Astrocyte (in vitro differentiated cells and primary cell): ENCODE results near the gene MRPL4. TPM values are rescaled to one million over a fixed set of nuclear protein-coding genes. Genes with fewer than 3 reads are reported as not detected.

ENCODE experiments used
- DNase-seq: peaks from one replicate; pipeline ENCODE4 v3.0.0-alpha.2; 2010; ENCODE audit warnings: low read depth
- FAIRE-seq: peaks from 2 replicates; lab custom pipeline; 2011; peaks lifted over from hg19 to GRCh38; lab: Jason Lieb, UNC
- H2AFZ ChIP-seq: 2 replicates; pipeline ENCODE4 v1.6.0; 2012; ENCODE audit warnings: low read depth, low read length, inconsistent platforms
- H3K27ac ChIP-seq: 2 replicates; pipeline ENCODE4 v1.5.1; 2011; ENCODE audit warnings: low read depth, low read length, inconsistent platforms
- H3K27me3 ChIP-seq: 2 replicates; pipeline ENCODE4 v1.6.0; 2011; ENCODE audit warnings: low read length, inconsistent platforms; ENCODE audit not compliant: insufficient read depth
- H3K36me3 ChIP-seq: 2 replicates; pipeline ENCODE4 v1.5.1; 2011; ENCODE audit warnings: low read length, inconsistent platforms; ENCODE audit not compliant: insufficient read depth
- H3K4me1 ChIP-seq: 2 replicates; pipeline ENCODE4 v1.5.1; 2011; ENCODE audit warnings: low read length, inconsistent platforms; ENCODE audit not compliant: insufficient read depth
- H3K4me2 ChIP-seq: 2 replicates; pipeline ENCODE4 v1.6.0; 2012; ENCODE audit warnings: low read length, inconsistent platforms
- H3K4me3 ChIP-seq: 2 replicates; pipeline ENCODE4 v1.5.1; 2011; ENCODE audit warnings: low read depth, mild to moderate bottlenecking, low read length, inconsistent platforms; ENCODE audit not compliant: insufficient read depth
- H3K79me2 ChIP-seq: 2 replicates; pipeline ENCODE4 v1.6.0; 2012; ENCODE audit warnings: mild to moderate bottlenecking, low read length, inconsistent platforms; ENCODE audit not compliant: insufficient read depth
- H3K9ac ChIP-seq: 2 replicates; pipeline ENCODE4 v1.6.0; 2012; ENCODE audit warnings: mild to moderate bottlenecking, low read length, inconsistent platforms
- H3K9me3 ChIP-seq: 2 replicates; pipeline ENCODE4 v1.5.1; 2012; ENCODE audit warnings: low read depth, mild to moderate bottlenecking, low read length, inconsistent platforms; ENCODE audit not compliant: insufficient read depth
- H4K20me1 ChIP-seq: 2 replicates; pipeline ENCODE4 v1.6.0; 2012; ENCODE audit warnings: low read length, inconsistent platforms; ENCODE audit not compliant: insufficient read depth
- H3K27ac Mint-ChIP-seq: one replicate; pipeline ENCODE4 v1.8.0; 2021; ENCODE audit warnings: mild to moderate bottlenecking, mixed read lengths; ENCODE audit not compliant: unreplicated experiment
- H3K27me3 Mint-ChIP-seq: one replicate; pipeline ENCODE4 v1.8.0; 2021; ENCODE audit warnings: low read depth, mixed read lengths; ENCODE audit not compliant: unreplicated experiment
- H3K36me3 Mint-ChIP-seq: one replicate; pipeline ENCODE4 v1.8.0; 2021; ENCODE audit warnings: low read depth, mixed read lengths; ENCODE audit not compliant: unreplicated experiment
- H3K4me1 Mint-ChIP-seq: one replicate; pipeline ENCODE4 v1.8.0; 2021; ENCODE audit warnings: low read depth, mixed read lengths; ENCODE audit not compliant: unreplicated experiment
- H3K4me3 Mint-ChIP-seq: one replicate; pipeline ENCODE4 v1.8.0; 2021; ENCODE audit warnings: mild to moderate bottlenecking, moderate library complexity, mixed read lengths; ENCODE audit not compliant: unreplicated experiment
- H3K9me3 Mint-ChIP-seq: one replicate; pipeline ENCODE4 v1.8.0; 2021; ENCODE audit warnings: mild to moderate bottlenecking, mixed read lengths; ENCODE audit not compliant: unreplicated experiment
- EZH2 ChIP-seq: IDR thresholded peaks from 2 replicates; pipeline ENCODE4 v1.6.1; 2012; ENCODE audit warnings: mild to moderate bottlenecking, low read length, inconsistent platforms; ENCODE audit not compliant: insufficient read depth
- total RNA-seq: library from RNA; stranded (reverse); gene quantifications from 2 replicates; pipeline ENCODE4 v1.2.1, GENCODE V29; 2021
- TF ChIP-seq, protein P1 (sequence below): IDR thresholded peaks from 2 replicates; pipeline ENCODE4 v1.5.1; 2011; ENCODE audit warnings: low read depth, mild to moderate bottlenecking, inconsistent platforms, low read length, moderate library complexity; ENCODE audit not compliant: insufficient read depth

MRPL4 gene
- total RNA-seq, 1 donor from 2014 or later: 60.3 TPM

DNA sequence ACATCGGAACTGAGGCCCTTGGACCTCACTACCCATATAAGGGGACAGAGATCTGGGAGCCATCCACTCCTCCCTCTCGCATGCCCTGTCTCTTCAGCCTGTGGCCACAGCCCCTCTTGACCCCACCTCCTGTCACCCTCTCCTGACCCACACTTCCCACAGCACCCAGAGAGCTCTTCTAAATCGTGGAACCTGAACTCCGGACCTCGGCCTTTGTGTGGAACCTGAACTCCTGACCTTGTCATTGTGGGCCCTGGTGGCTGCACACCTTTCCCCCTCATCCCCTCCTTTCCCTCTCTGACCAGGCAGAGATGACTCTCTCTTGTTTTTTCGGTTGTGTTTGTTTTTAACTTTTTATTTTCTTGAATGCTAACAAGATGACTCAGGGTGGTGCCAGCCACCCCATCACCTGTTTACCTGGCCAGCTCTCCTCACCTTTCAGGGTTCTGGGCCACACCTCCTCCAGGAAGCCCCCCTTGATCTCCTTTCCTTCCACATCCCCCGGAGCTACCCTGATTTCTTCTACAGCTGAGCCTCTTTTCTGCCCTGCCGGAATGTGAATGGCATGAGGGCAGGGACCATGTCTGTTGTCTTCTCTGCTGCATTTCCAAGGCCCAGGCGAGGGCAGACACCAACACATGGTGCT is 5.1 kb downstream of the MRPL4 start:
- Histone ChIP-seq H3K27me3 (no peaks in the 10 kb centered on the region), H4K20me1 (peaks cover 14% of the 10 kb centered on the region), H3K4me2 (no peak overlapping the region), H3K4me3 (no peak overlapping the region), H3K36me3 (peaks cover 14% of the 10 kb centered on the region), H3K27ac (no peak overlapping the region), H3K9ac (no peak overlapping the region), H3K4me1 (peaks cover 20% of the 10 kb centered on the region), H2AFZ (no peak overlapping the region), H3K79me2 (peaks cover 23% of the 10 kb centered on the region), H3K9me3 (no peaks in the 10 kb centered on the region)
- H3K4me3 Mint-ChIP-seq: no peak overlapping the region
- peaks cover 31% of the 10 kb centered on the region for H3K36me3 Mint-ChIP-seq
- peak overlapping the region; percentile 85 for H3K27ac Mint-ChIP-seq
- DNase-seq: no peak
- H3K4me1 Mint-ChIP-seq: peaks cover 4% of the 10 kb centered on the region
- TF ChIP-seq EZH2: no peak
- TF ChIP-seq, protein P1, sequence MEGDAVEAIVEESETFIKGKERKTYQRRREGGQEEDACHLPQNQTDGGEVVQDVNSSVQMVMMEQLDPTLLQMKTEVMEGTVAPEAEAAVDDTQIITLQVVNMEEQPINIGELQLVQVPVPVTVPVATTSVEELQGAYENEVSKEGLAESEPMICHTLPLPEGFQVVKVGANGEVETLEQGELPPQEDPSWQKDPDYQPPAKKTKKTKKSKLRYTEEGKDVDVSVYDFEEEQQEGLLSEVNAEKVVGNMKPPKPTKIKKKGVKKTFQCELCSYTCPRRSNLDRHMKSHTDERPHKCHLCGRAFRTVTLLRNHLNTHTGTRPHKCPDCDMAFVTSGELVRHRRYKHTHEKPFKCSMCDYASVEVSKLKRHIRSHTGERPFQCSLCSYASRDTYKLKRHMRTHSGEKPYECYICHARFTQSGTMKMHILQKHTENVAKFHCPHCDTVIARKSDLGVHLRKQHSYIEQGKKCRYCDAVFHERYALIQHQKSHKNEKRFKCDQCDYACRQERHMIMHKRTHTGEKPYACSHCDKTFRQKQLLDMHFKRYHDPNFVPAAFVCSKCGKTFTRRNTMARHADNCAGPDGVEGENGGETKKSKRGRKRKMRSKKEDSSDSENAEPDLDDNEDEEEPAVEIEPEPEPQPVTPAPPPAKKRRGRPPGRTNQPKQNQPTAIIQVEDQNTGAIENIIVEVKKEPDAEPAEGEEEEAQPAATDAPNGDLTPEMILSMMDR: no peak
- no peaks in the 10 kb centered on the region for H3K27me3 Mint-ChIP-seq
- no peaks in the 10 kb centered on the region for H3K9me3 Mint-ChIP-seq
- FAIRE-seq: no peak

DNA sequence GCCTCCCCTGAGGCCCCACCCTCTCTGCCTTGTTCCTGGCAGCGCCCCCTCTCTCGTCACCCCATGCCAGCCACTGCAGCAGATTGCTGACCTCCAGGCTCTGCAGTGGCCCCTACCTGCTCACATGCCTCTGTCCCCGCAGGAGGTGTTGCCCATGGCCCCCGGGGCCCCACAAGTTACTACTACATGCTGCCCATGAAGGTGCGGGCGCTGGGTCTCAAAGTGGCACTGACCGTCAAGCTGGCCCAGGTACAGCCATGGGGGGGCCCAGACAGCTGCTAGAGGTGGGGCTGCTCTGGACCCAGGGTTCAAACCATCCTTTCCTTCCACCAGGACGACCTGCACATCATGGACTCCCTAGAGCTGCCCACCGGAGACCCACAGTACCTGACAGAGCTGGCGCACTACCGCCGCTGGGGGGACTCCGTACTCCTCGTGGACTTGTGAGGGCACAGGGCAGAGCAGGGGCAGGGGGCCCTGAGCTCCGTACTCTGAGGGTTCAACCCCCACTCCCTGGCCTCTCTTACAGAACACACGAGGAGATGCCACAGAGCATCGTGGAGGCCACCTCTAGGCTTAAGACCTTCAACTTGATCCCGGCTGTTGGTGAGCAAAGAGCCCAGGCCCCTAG is 6.2 kb downstream of the MRPL4 start:
- H3K36me3 ChIP-seq: peaks cover 14% of the 10 kb centered on the region
- H3K9me3 ChIP-seq: no peaks in the 10 kb centered on the region
- Mint-ChIP-seq H3K4me1 (peaks cover 4% of the 10 kb centered on the region), H3K36me3 (peaks cover 31% of the 10 kb centered on the region), H3K27ac (no peak overlapping the region), H3K9me3 (no peaks in the 10 kb centered on the region), H3K27me3 (no peaks in the 10 kb centered on the region), H3K4me3 (no peak overlapping the region)
- H3K27ac ChIP-seq: no peak overlapping the region
- peaks cover 13% of the 10 kb centered on the region for H3K79me2 ChIP-seq
- no peak overlapping the region for H3K4me3 ChIP-seq
- no peak overlapping the region for H2AFZ ChIP-seq
- H3K27me3 ChIP-seq: no peaks in the 10 kb centered on the region
- TF ChIP-seq EZH2: no peak
- TF ChIP-seq, protein P1: no peak
- DNase-seq (no peak), FAIRE-seq (no peak)
- H3K4me2 ChIP-seq: no peak overlapping the region
- no peak overlapping the region for H3K9ac ChIP-seq
- peaks cover 14% of the 10 kb centered on the region for H4K20me1 ChIP-seq
- peaks cover 11% of the 10 kb centered on the region for H3K4me1 ChIP-seq
